AG09319 (cell line): ENCODE measurements around the gene PPM1G.
A peak's percentile ranks its signal among the peaks of the same experiment; 100 is the strongest.

Source experiments
- DNase-seq: peaks from one replicate; pipeline ENCODE4 v3.0.0-alpha.2; 2010; ENCODE audit warnings: low read depth; ENCODE audit errors: extremely low read depth
- CTCF ChIP-seq: IDR thresholded peaks from 2 replicates; pipeline ENCODE4 v1.5.1; 2011; ENCODE audit warnings: low read depth, mild to moderate bottlenecking, inconsistent platforms, low read length, moderate library complexity

The PPM1G gene

GRCh38 chr2:27442920-27443282 lies 33.5 kb upstream of the PPM1G start:
- DNase-seq, result no peak
- no peak for TF ChIP-seq CTCF

GRCh38 chr2:27441958-27442919 lies 32.8 kb upstream of the PPM1G start, which contains the start of gene KRTCAP3:
KRTCAP3 (plus strand) TSS chr2:27442381; CDS start chr2:27442413, 32 bp downstream.
- no peak for DNase-seq
- no peak for TF ChIP-seq CTCF

- no peak for TF ChIP-seq CTCF
- no peak for DNase-seq
Observed at GRCh38 chr2:27441226-27441926, 32.0 kb upstream of the PPM1G start.

GRCh38 chr2:27435628-27436027 lies 26.2 kb upstream of the PPM1G start:
- DNase-seq, result no peak
- TF ChIP-seq CTCF, result no peak

- DNase-seq, result no peak
- TF ChIP-seq CTCF, result no peak
Observed at GRCh38 chr2:27431395-27431794, 22.0 kb upstream of the PPM1G start.

GRCh38 chr2:27428978-27429541 lies 19.7 kb upstream of the PPM1G start:
- no peak for TF ChIP-seq CTCF

More at GRCh38 chr2:27428978-27429541, 19.7 kb upstream of the PPM1G start:
- peak; percentile 61 for DNase-seq
